SK-N-SH (cell line): Measurements from ENCODE around the gene EPHA3. TPM values are rescaled to one million over a fixed set of nuclear protein-coding genes. Genes with fewer than 3 reads are reported as not detected.

ENCODE experiments used
- CTCF ChIA-PET: fragments of 300-600, 350-600 bp; formaldehyde crosslinking; extraction: SDS; loops from one replicate; lab custom pipeline; 2021; lab: Yijun Ruan, JAX
- POLR2A ChIA-PET: fragments of 350-600 bp; sonication (Branson Sonifier 250); formaldehyde crosslinking; extraction: SDS; loops from one replicate; lab custom pipeline; 2020; ENCODE audit warnings: antibody characterized with exemption, inconsistent platforms; lab: Yijun Ruan, JAX
- DNase-seq: peaks from one replicate; pipeline ENCODE4 v3.0.0; 2012
- H2AFZ ChIP-seq: fragments of 200-600 bp; sonication (generic); 2 replicates; pipeline ENCODE4 v1.8.1; 2016; ENCODE audit warnings: antibody characterized with exemption, mild to moderate bottlenecking, low read depth
- H3F3A ChIP-seq: fragments of 200-600 bp; sonication (generic); replicated peaks from 2 replicates; pipeline ENCODE3; 2016; ENCODE audit warnings: antibody characterized with exemption, mild to moderate bottlenecking; ENCODE audit not compliant: insufficient read depth
- H3K27ac ChIP-seq, 2 experiments: fragments of 200-500 bp in 1 of 2; fragments of 200-600 bp in 1 of 2; sonication (Bioruptor generic) in 1 of 2; sonication (generic), shearing (Covaris generic) in 1 of 2; 2 replicates each; pipeline versions ENCODE4 v1.5.1 to v1.6.1; 2014 to 2016; ENCODE audit warnings: low read depth in 2 of 2, inconsistent platforms in 1 of 2, low read length in 1 of 2, mild to moderate bottlenecking in 1 of 2, mixed read lengths in 1 of 2
- H3K27me3 ChIP-seq: fragments of 200-600 bp; sonication (generic), shearing (Covaris generic); 2 replicates; pipeline ENCODE4 v1.6.1; 2016; ENCODE audit warnings: mixed run types; ENCODE audit not compliant: insufficient read depth
- H3K36me3 ChIP-seq, 2 experiments: fragments of 200-500 bp in 1 of 2; fragments of 200-600 bp in 1 of 2; sonication (Bioruptor generic) in 1 of 2; sonication (generic) in 1 of 2; replicated peaks in 1 of 2; 2 replicates each; pipeline versions ENCODE3 to v1.5.1; 2014 to 2016; ENCODE audit warnings: low read length in 1 of 2, mild to moderate bottlenecking in 1 of 2; ENCODE audit not compliant: insufficient read depth in 2 of 2, control insufficient read depth in 1 of 2
- H3K4me1 ChIP-seq, 2 experiments: fragments of 200-500 bp in 1 of 2; fragments of 200-600 bp in 1 of 2; sonication (Bioruptor generic) in 1 of 2; sonication (generic), shearing (Covaris generic) in 1 of 2; 2 replicates each; pipeline versions ENCODE4 v1.5.1 to v1.6.1; 2014 to 2016; ENCODE audit warnings: low read depth in 1 of 2, low read length in 1 of 2, mixed run types in 1 of 2; ENCODE audit not compliant: insufficient read depth in 2 of 2, control insufficient read depth in 1 of 2
- H3K4me2 ChIP-seq: fragments of 200-600 bp; sonication (generic), shearing (Covaris generic); 2 replicates; pipeline ENCODE4 v1.6.1; 2017; ENCODE audit warnings: mixed run types
- H3K4me3 ChIP-seq, 2 experiments: fragments of 200-500 bp in 1 of 2; fragments of 200-600 bp in 1 of 2; sonication (Bioruptor generic) in 1 of 2; sonication (generic), shearing (Covaris generic) in 1 of 2; 2 replicates each; pipeline versions ENCODE4 v1.5.1 to v1.8.1; 2014 to 2016; ENCODE audit warnings: low read depth in 2 of 2, inconsistent platforms in 1 of 2, low read length in 1 of 2, mild to moderate bottlenecking in 1 of 2, mixed read lengths in 1 of 2, moderate library complexity in 1 of 2
- H3K79me2 ChIP-seq: fragments of 200-600 bp; sonication (generic); 2 replicates; pipeline ENCODE4 v1.8.1; 2017; ENCODE audit warnings: mild to moderate bottlenecking; ENCODE audit not compliant: insufficient read depth
- H3K9ac ChIP-seq: fragments of 200-600 bp; sonication (generic); 2 replicates; pipeline ENCODE4 v1.6.1; 2017; ENCODE audit warnings: mixed run types
- H3K9me2 ChIP-seq: fragments of 200-600 bp; sonication (generic); 2 replicates; pipeline ENCODE4 v1.6.1; 2017; ENCODE audit warnings: mixed run types
- H3K9me3 ChIP-seq: fragments of 200-600 bp; sonication (generic); 2 replicates; pipeline ENCODE4 v1.6.1; 2017; ENCODE audit warnings: mixed run types, mild to moderate bottlenecking, moderate library complexity
- H4K20me1 ChIP-seq: fragments of 200-600 bp; sonication (generic); 2 replicates; pipeline ENCODE4 v1.6.1; 2017; ENCODE audit warnings: mild to moderate bottlenecking, mixed run types; ENCODE audit not compliant: insufficient read depth
- ELF1 ChIP-seq: IDR thresholded peaks from 2 replicates; pipeline ENCODE4 v1.4.0; 2012
- EP300 ChIP-seq, 2 experiments: IDR thresholded peaks; 2 replicates each; pipeline versions ENCODE4 v1.4.0 to v1.6.1; 2012; ENCODE audit warnings: borderline replicate concordance in 1 of 2, low read depth in 1 of 2, low read length in 1 of 2
- FOSL2 ChIP-seq: IDR thresholded peaks from 2 replicates; pipeline ENCODE4 v1.4.0; 2012; ENCODE audit warnings: low read depth, mild to moderate bottlenecking, moderate library complexity, borderline replicate concordance
- FOXM1 ChIP-seq: IDR thresholded peaks from 2 replicates; pipeline ENCODE4 v1.4.0; 2012; ENCODE audit warnings: low read depth, mild to moderate bottlenecking
- MAX ChIP-seq: IDR thresholded peaks from 2 replicates; pipeline ENCODE4 v1.4.0; 2012; ENCODE audit warnings: low read depth
- NRF1 ChIP-seq: IDR thresholded peaks from 2 replicates; pipeline ENCODE4 v1.6.1; 2012; ENCODE audit warnings: low read depth, mild to moderate bottlenecking, low read length
- RCOR1 ChIP-seq: fragments of 150-350 bp; IDR thresholded peaks from 2 replicates; pipeline ENCODE4 v1.6.1; 2017; ENCODE audit warnings: antibody characterized with exemption, low read length
- RFX5 ChIP-seq: IDR thresholded peaks from 2 replicates; pipeline ENCODE4 v1.6.1; 2012; ENCODE audit warnings: mild to moderate bottlenecking, improper control_type of control experiment, low read length
- SIN3A ChIP-seq: IDR thresholded peaks from 2 replicates; pipeline ENCODE4 v1.6.1; 2012; ENCODE audit warnings: low read depth, mild to moderate bottlenecking, low read length, moderate library complexity, borderline replicate concordance
- SMC3 ChIP-seq: IDR thresholded peaks from 2 replicates; pipeline ENCODE4 v1.6.1; 2012; ENCODE audit warnings: low read depth, low read length, improper control_type of control experiment
- TCF12 ChIP-seq: IDR thresholded peaks from 2 replicates; pipeline ENCODE4 v1.4.0; 2012
- TEAD4 ChIP-seq: IDR thresholded peaks from 2 replicates; pipeline ENCODE4 v1.4.0; 2012; ENCODE audit warnings: mild to moderate bottlenecking, borderline replicate concordance; ENCODE audit not compliant: insufficient read depth
- USF2 ChIP-seq: fragments of 150-350 bp; IDR thresholded peaks from 2 replicates; pipeline ENCODE4 v1.6.1; 2017; ENCODE audit warnings: antibody characterized with exemption, low read length, low read depth, borderline replicate concordance
- YY1 ChIP-seq: IDR thresholded peaks from 2 replicates; pipeline ENCODE4 v1.4.0; 2012; ENCODE audit warnings: low read depth, mild to moderate bottlenecking
- WGBS: methylation state at CpG from one replicate; pipeline ENCODE4 v1.1.6; 2017; ENCODE audit warnings: low lambda C conversion rate; 5-methylcytosine and 5-hydroxymethylcytosine counted together
- polyA plus RNA-seq, 3 experiments: library from polyadenylated mRNA; depleted of rRNA; stranded (reverse); fragments of >200 nt; gene quantifications; 2 replicates each; pipeline ENCODE4 v1.2.3, GENCODE V29; 2012
- TF ChIP-seq, protein P1 (sequence below): IDR thresholded peaks from 2 replicates; pipeline ENCODE4; 2012
- TF ChIP-seq, protein P2 (sequence below): fragments of 200-600 bp; sonication (generic); IDR thresholded peaks from 2 replicates; pipeline ENCODE4 v1.6.1; 2017; ENCODE audit warnings: antibody characterized with exemption, mild to moderate bottlenecking, moderate library complexity
- TF ChIP-seq, protein P3 (sequence below): fragments of 150-350 bp; IDR thresholded peaks from 2 replicates; pipeline ENCODE4 v1.6.1; 2016; ENCODE audit warnings: mild to moderate bottlenecking, low read depth, low read length

EPHA3 gene
- polyA plus RNA-seq, 1 of the 3 experiments (the other 2 are of a cell fraction) = not detected

DNA sequence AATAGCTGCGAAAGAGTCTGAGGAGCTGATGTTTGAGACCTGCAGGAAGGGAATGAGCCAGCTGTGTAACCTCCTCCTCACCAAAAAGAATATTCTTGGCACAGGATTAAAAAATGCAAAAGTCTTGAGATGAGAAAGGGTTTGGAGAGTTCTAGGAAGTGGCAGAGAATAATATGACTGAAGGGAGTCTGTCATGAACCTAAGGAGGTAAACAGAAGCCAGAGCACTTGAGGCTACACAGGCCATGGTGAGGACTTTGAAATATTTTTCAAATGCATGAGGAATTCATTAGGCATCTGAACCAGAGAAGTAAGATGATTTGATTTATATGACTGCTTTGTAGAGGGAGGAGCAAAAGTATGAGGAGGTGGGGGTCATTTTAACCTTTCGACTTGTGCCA, 347.8 kb downstream of the EPHA3 start (continued):
- TF ChIP-seq YY1 (no peak), ELF1 (no peak), RCOR1 (no peak), SMC3 (no peak), TCF12 (no peak), SIN3A (no peak), FOSL2 (no peak)
- TF ChIP-seq, protein P1, sequence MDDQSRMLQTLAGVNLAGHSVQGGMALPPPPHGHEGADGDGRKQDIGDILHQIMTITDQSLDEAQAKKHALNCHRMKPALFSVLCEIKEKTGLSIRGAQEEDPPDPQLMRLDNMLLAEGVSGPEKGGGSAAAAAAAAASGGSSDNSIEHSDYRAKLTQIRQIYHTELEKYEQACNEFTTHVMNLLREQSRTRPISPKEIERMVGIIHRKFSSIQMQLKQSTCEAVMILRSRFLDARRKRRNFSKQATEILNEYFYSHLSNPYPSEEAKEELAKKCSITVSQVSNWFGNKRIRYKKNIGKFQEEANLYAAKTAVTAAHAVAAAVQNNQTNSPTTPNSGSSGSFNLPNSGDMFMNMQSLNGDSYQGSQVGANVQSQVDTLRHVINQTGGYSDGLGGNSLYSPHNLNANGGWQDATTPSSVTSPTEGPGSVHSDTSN = no peak

- POLR2A ChIA-PET = no interaction called here
- H3K27ac ChIP-seq = no peak overlapping the region
- no peaks in the 10 kb centered on the region for H3K4me1 ChIP-seq
- H3K4me3 ChIP-seq = no peak overlapping the region
- no peaks in the 10 kb centered on the region for H4K20me1 ChIP-seq
- CTCF ChIA-PET = no interaction called here
- DNase-seq = no peak
- no peaks in the 10 kb centered on the region for H3K9me2 ChIP-seq
- H3K79me2 ChIP-seq = no peaks in the 10 kb centered on the region
- H3K27me3 ChIP-seq = no peaks in the 10 kb centered on the region
- H3F3A ChIP-seq = no peaks in the 10 kb centered on the region
- TF ChIP-seq TEAD4 (no peak), FOXM1 (no peak), EP300 (IDR thresholded peaks at IDR 0.05; ENCODE audit: borderline replicate concordance in 1 of 2, low read depth in 1 of 2, low read length in 1 of 2) (no peak), FOSL2 (no peak), RFX5 (no peak), USF2 (no peak), MAX (no peak), NRF1 (no peak)
- TF ChIP-seq, protein P2, sequence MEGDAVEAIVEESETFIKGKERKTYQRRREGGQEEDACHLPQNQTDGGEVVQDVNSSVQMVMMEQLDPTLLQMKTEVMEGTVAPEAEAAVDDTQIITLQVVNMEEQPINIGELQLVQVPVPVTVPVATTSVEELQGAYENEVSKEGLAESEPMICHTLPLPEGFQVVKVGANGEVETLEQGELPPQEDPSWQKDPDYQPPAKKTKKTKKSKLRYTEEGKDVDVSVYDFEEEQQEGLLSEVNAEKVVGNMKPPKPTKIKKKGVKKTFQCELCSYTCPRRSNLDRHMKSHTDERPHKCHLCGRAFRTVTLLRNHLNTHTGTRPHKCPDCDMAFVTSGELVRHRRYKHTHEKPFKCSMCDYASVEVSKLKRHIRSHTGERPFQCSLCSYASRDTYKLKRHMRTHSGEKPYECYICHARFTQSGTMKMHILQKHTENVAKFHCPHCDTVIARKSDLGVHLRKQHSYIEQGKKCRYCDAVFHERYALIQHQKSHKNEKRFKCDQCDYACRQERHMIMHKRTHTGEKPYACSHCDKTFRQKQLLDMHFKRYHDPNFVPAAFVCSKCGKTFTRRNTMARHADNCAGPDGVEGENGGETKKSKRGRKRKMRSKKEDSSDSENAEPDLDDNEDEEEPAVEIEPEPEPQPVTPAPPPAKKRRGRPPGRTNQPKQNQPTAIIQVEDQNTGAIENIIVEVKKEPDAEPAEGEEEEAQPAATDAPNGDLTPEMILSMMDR = no peak
- TF ChIP-seq, protein P3, sequence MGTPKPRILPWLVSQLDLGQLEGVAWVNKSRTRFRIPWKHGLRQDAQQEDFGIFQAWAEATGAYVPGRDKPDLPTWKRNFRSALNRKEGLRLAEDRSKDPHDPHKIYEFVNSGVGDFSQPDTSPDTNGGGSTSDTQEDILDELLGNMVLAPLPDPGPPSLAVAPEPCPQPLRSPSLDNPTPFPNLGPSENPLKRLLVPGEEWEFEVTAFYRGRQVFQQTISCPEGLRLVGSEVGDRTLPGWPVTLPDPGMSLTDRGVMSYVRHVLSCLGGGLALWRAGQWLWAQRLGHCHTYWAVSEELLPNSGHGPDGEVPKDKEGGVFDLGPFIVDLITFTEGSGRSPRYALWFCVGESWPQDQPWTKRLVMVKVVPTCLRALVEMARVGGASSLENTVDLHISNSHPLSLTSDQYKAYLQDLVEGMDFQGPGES = no peak
- H3K4me2 ChIP-seq = no peak overlapping the region
- WGBS = 4% methylated on average over 4 of the region's 4 CpGs
- H3K36me3 ChIP-seq = no peaks in the 10 kb centered on the region
- H3K9me3 ChIP-seq = no peaks in the 10 kb centered on the region
- no peak overlapping the region for H3K9ac ChIP-seq
- no peak overlapping the region for H2AFZ ChIP-seq
Observed at GRCh38 chr3:89467898-89468363, 360.5 kb downstream of the EPHA3 start.
